ENCODE data around the gene RASGEF1B. TPM values are rescaled to one million over a fixed set of nuclear protein-coding genes. Genes with fewer than 3 reads are reported as not detected.
A peak's percentile ranks its signal among the peaks of the same experiment; 100 is the strongest.

RASGEF1B gene
- total RNA-seq, 1 experiment from 2014 or later = 6.9 TPM

- TF ChIP-seq GABPB1 (CRISPR knock-in tag; IDR thresholded peaks at IDR 0.05) = no peak
- TF ChIP-seq, protein P1, sequence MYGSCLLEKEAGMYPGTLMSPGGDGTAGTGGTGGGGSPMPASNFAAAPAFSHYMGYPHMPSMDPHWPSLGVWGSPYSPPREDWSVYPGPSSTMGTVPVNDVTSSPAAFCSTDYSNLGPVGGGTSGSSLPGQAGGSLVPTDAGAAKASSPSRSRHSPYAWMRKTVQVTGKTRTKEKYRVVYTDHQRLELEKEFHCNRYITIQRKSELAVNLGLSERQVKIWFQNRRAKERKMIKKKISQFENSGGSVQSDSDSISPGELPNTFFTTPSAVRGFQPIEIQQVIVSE (CRISPR knock-in tag; IDR thresholded peaks at IDR 0.05; ENCODE audit: borderline replicate concordance) = no peak
- TF ChIP-seq ATF3 (CRISPR knock-in tag; conservative IDR thresholded peaks at IDR 0.05) = no peak
- no peak for TF ChIP-seq ZNF121 (CRISPR knock-in tag; IDR thresholded peaks at IDR 0.05)
- no peak for TF ChIP-seq MYBL2 (CRISPR knock-in tag; IDR thresholded peaks at IDR 0.05)
- TF ChIP-seq, protein P2, sequence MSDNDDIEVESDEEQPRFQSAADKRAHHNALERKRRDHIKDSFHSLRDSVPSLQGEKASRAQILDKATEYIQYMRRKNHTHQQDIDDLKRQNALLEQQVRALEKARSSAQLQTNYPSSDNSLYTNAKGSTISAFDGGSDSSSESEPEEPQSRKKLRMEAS (CRISPR knock-in tag; IDR thresholded peaks at IDR 0.05) = no peak
- TF ChIP-seq KAT7 (CRISPR knock-in tag; IDR thresholded peaks at IDR 0.05; ENCODE audit: borderline replicate concordance) = no peak
- TF ChIP-seq MXD4 (CRISPR knock-in tag; IDR thresholded peaks at IDR 0.05; ENCODE audit: borderline replicate concordance) = no peak
- TF ChIP-seq, protein P3, sequence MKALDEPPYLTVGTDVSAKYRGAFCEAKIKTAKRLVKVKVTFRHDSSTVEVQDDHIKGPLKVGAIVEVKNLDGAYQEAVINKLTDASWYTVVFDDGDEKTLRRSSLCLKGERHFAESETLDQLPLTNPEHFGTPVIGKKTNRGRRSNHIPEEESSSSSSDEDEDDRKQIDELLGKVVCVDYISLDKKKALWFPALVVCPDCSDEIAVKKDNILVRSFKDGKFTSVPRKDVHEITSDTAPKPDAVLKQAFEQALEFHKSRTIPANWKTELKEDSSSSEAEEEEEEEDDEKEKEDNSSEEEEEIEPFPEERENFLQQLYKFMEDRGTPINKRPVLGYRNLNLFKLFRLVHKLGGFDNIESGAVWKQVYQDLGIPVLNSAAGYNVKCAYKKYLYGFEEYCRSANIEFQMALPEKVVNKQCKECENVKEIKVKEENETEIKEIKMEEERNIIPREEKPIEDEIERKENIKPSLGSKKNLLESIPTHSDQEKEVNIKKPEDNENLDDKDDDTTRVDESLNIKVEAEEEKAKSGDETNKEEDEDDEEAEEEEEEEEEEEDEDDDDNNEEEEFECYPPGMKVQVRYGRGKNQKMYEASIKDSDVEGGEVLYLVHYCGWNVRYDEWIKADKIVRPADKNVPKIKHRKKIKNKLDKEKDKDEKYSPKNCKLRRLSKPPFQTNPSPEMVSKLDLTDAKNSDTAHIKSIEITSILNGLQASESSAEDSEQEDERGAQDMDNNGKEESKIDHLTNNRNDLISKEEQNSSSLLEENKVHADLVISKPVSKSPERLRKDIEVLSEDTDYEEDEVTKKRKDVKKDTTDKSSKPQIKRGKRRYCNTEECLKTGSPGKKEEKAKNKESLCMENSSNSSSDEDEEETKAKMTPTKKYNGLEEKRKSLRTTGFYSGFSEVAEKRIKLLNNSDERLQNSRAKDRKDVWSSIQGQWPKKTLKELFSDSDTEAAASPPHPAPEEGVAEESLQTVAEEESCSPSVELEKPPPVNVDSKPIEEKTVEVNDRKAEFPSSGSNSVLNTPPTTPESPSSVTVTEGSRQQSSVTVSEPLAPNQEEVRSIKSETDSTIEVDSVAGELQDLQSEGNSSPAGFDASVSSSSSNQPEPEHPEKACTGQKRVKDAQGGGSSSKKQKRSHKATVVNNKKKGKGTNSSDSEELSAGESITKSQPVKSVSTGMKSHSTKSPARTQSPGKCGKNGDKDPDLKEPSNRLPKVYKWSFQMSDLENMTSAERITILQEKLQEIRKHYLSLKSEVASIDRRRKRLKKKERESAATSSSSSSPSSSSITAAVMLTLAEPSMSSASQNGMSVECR (CRISPR knock-in tag; IDR thresholded peaks at IDR 0.05; ENCODE audit: borderline replicate concordance) = no peak
Observed at GRCh38 chr4:81499840-81500239, 28.1 kb upstream of the RASGEF1B start (continued).

DNA sequence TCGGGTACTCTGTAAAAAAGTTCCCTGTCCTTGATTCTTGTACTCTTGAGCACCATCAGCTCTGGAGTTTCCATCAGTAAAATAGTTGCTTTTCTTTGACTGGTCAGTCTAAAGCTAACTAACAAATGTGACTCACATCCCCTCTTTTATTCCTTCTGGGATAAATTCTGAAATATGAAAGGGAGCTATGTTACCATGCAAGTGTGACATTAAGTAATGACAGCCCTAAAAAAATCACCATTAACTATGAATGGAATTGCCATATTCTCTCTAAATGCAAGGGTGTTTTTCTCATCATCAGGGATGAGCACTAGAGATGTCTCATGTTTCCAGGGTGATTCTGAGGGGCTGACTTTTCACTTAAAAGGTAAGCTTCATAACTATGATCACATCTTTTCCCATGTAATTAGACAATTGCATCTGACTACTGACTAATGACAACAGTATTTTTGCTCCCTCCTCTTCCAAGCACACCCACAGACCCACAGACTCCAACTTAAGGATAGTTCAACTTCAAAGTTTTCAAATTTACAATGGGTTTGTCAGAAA, 26.9 kb upstream of the RASGEF1B start:
- ChIA-PET CTCF (interaction anchor here (0.7 to 1.0 kb wide), 2 partner anchors 26 to 31 kb away, joined by 3 read pairs; partner anchors contain the start of gene RASGEF1B), POLR2A (no interaction called here)
- Mint-ChIP-seq H3K27me3 (ENCODE audit: low read depth) (no peaks in the 10 kb centered on the region), H3K4me1 (peaks cover 42% of the 10 kb centered on the region), H3K27ac (no peak overlapping the region), H3K4me3 (no peak overlapping the region), H3K36me3 (no peaks in the 10 kb centered on the region), H3K9me3 (peaks cover 5% of the 10 kb centered on the region)
- ATAC-seq (no peak), DNase-seq (ENCODE audit: low spot score) (no peak)
- TF ChIP-seq SOX15 (CRISPR knock-in tag; IDR thresholded peaks at IDR 0.05) = no peak

- Mint-ChIP-seq H3K4me3 (no peak overlapping the region), H3K27ac (no peak overlapping the region), H3K9me3 (peaks cover 5% of the 10 kb centered on the region), H3K4me1 (peaks cover 43% of the 10 kb centered on the region), H3K27me3 (ENCODE audit: low read depth) (no peaks in the 10 kb centered on the region), H3K36me3 (no peaks in the 10 kb centered on the region)
- CTCF ChIA-PET = no interaction called here
- no peak for DNase-seq (ENCODE audit: low spot score)
- peak; percentile 77 for ATAC-seq
- TF ChIP-seq CBFB (CRISPR knock-in tag; IDR thresholded peaks at IDR 0.05; ENCODE audit: low read depth) (no peak), TEAD4 (CRISPR knock-in tag; IDR thresholded peaks at IDR 0.05) (no peak), SMAD4 (CRISPR knock-in tag; IDR thresholded peaks at IDR 0.05) (no peak)
- POLR2A ChIA-PET = no interaction called here
Observed at GRCh38 chr4:81498046-81498445, 26.3 kb upstream of the RASGEF1B start.

- DNase-seq (ENCODE audit: low spot score) = no peak
- ATAC-seq = no peak
- no peak overlapping the region for H3K27ac Mint-ChIP-seq
- peaks cover 13% of the 10 kb centered on the region for H3K9me3 Mint-ChIP-seq
- H3K27me3 Mint-ChIP-seq (ENCODE audit: low read depth) = no peaks in the 10 kb centered on the region
- H3K4me3 Mint-ChIP-seq = no peak overlapping the region
- peaks cover 33% of the 10 kb centered on the region for H3K4me1 Mint-ChIP-seq
- CTCF ChIA-PET = no interaction called here
- POLR2A ChIA-PET = no interaction called here
- H3K36me3 Mint-ChIP-seq = peaks cover 14% of the 10 kb centered on the region
- TF ChIP-seq NFE2L1 (CRISPR knock-in tag; IDR thresholded peaks at IDR 0.05) = no peak
- no peak for TF ChIP-seq FOXJ3 (CRISPR knock-in tag; IDR thresholded peaks at IDR 0.05; ENCODE audit: borderline replicate concordance)
- TF ChIP-seq, protein P4, sequence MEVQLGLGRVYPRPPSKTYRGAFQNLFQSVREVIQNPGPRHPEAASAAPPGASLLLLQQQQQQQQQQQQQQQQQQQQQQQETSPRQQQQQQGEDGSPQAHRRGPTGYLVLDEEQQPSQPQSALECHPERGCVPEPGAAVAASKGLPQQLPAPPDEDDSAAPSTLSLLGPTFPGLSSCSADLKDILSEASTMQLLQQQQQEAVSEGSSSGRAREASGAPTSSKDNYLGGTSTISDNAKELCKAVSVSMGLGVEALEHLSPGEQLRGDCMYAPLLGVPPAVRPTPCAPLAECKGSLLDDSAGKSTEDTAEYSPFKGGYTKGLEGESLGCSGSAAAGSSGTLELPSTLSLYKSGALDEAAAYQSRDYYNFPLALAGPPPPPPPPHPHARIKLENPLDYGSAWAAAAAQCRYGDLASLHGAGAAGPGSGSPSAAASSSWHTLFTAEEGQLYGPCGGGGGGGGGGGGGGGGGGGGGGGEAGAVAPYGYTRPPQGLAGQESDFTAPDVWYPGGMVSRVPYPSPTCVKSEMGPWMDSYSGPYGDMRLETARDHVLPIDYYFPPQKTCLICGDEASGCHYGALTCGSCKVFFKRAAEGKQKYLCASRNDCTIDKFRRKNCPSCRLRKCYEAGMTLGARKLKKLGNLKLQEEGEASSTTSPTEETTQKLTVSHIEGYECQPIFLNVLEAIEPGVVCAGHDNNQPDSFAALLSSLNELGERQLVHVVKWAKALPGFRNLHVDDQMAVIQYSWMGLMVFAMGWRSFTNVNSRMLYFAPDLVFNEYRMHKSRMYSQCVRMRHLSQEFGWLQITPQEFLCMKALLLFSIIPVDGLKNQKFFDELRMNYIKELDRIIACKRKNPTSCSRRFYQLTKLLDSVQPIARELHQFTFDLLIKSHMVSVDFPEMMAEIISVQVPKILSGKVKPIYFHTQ (CRISPR knock-in tag; IDR thresholded peaks at IDR 0.05) = no peak
- no peak for TF ChIP-seq ZNF121 (CRISPR knock-in tag; IDR thresholded peaks at IDR 0.05)
- TF ChIP-seq HMGA2 (CRISPR knock-in tag; IDR thresholded peaks at IDR 0.05) = no peak
- no peak for TF ChIP-seq OVOL2 (CRISPR knock-in tag; IDR thresholded peaks at IDR 0.05; ENCODE audit: borderline replicate concordance)
- TF ChIP-seq ESRRA (CRISPR knock-in tag; IDR thresholded peaks at IDR 0.05; ENCODE audit: borderline replicate concordance) = no peak
- TF ChIP-seq RORB (CRISPR knock-in tag; IDR thresholded peaks at IDR 0.05) = no peak
- TF ChIP-seq, protein P1 (CRISPR knock-in tag; IDR thresholded peaks at IDR 0.05; ENCODE audit: borderline replicate concordance) = no peak
- TF ChIP-seq, protein P5, sequence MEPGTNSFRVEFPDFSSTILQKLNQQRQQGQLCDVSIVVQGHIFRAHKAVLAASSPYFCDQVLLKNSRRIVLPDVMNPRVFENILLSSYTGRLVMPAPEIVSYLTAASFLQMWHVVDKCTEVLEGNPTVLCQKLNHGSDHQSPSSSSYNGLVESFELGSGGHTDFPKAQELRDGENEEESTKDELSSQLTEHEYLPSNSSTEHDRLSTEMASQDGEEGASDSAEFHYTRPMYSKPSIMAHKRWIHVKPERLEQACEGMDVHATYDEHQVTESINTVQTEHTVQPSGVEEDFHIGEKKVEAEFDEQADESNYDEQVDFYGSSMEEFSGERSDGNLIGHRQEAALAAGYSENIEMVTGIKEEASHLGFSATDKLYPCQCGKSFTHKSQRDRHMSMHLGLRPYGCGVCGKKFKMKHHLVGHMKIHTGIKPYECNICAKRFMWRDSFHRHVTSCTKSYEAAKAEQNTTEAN (CRISPR knock-in tag; IDR thresholded peaks at IDR 0.05) = no peak
Observed at GRCh38 chr4:81495345-81495744, 23.6 kb upstream of the RASGEF1B start.

Data from WTC11 (cell line).